Measurements from ENCODE around the gene AJM1.

GRCh38 chr9:136824496-136825225 lies 17.6 kb upstream of the AJM1 start:
- no peak for TF ChIP-seq CBX5 (IDR thresholded peaks at IDR 0.05; ENCODE audit: low read depth, low read length)
- TF ChIP-seq HDAC6 (IDR thresholded peaks at IDR 0.05; ENCODE audit: low read depth, low read length), result no peak
- TF ChIP-seq POLR2A (IDR thresholded peaks at IDR 0.05; ENCODE audit: control extremely low read depth in 1 of 2, low read depth in 2 of 2, low read length in 2 of 2), result no peak

All from H1 (cell line).